ENCODE measurements around the gene CLINT1. TPM values are rescaled to one million over a fixed set of nuclear protein-coding genes. Genes with fewer than 3 reads are reported as not detected.

The CLINT1 gene
- total RNA-seq, 1 experiment from 2014 or later: 170 TPM

- CTCF ChIA-PET: interaction anchor here (0.5 to 1.6 kb wide), 12 partner anchors 9 to 1314 kb away, joined by 3 to 13 read pairs (median 4); no protein-coding TSS in a partner anchor
Measured at GRCh38 chr5:157828944-157829639, 29.9 kb downstream of the CLINT1 start.

GRCh38 chr5:157828105-157828943 is 30.6 kb downstream of the CLINT1 start:
- BruUV-seq (replicated peaks): no TSS peak
- Mint-ChIP-seq H3K4me3 (ENCODE audit: unreplicated experiment) (no peak overlapping the region), H3K36me3 (ENCODE audit: insufficient read depth, unreplicated experiment) (peaks cover 6% of the 10 kb centered on the region), H3K4me1 (ENCODE audit: insufficient read depth, unreplicated experiment) (peaks cover 27% of the 10 kb centered on the region), H3K27me3 (ENCODE audit: insufficient read depth, unreplicated experiment) (no peaks in the 10 kb centered on the region), H3K27ac (ENCODE audit: low read depth, unreplicated experiment) (no peak overlapping the region), H3K9me3 (ENCODE audit: unreplicated experiment) (no peaks in the 10 kb centered on the region)
- no peak for TF ChIP-seq CTCF (IDR thresholded peaks at IDR 0.05; ENCODE audit: unreplicated experiment)
- ChIA-PET POLR2A (interaction anchor here (0.6 to 0.9 kb wide), 3 partner anchors 11 to 120 kb away, joined by 3 read pairs; no protein-coding TSS in a partner anchor), CTCF (interaction anchor here (0.5 to 1.6 kb wide), 9 partner anchors 8 to 1290 kb away, joined by 3 to 13 read pairs (median 5); no protein-coding TSS in a partner anchor)
- no peak for DNase-seq (ENCODE audit: unreplicated experiment)
- intact Hi-C loops (cut with micrococcal nuclease): loop anchor here (10.0 kb wide), 2 partner anchors 346 to 1276 kb away; no protein-coding TSS in a partner anchor

More at GRCh38 chr5:157828944-157829639, 29.9 kb downstream of the CLINT1 start:
- peak; percentile 64 for DNase-seq (ENCODE audit: unreplicated experiment)
- intact Hi-C loops (cut with micrococcal nuclease): loop anchor here (10.0 kb wide), 2 partner anchors 346 to 1276 kb away; no protein-coding TSS in a partner anchor
- H3K27me3 Mint-ChIP-seq (ENCODE audit: insufficient read depth, unreplicated experiment): no peaks in the 10 kb centered on the region
- no TSS peak for BruUV-seq (replicated peaks)
- H3K27ac Mint-ChIP-seq (ENCODE audit: low read depth, unreplicated experiment): no peak overlapping the region
- H3K4me3 Mint-ChIP-seq (ENCODE audit: unreplicated experiment): no peak overlapping the region
- H3K4me1 Mint-ChIP-seq (ENCODE audit: insufficient read depth, unreplicated experiment): peaks cover 27% of the 10 kb centered on the region
- POLR2A ChIA-PET: interaction anchor here (0.8 to 0.9 kb wide), 2 partner anchors 15 to 119 kb away, joined by 3 read pairs; no protein-coding TSS in a partner anchor
- peak; percentile 38 for TF ChIP-seq CTCF (IDR thresholded peaks at IDR 0.05; ENCODE audit: unreplicated experiment)
- peaks cover 6% of the 10 kb centered on the region for H3K36me3 Mint-ChIP-seq (ENCODE audit: insufficient read depth, unreplicated experiment)
- H3K9me3 Mint-ChIP-seq (ENCODE audit: unreplicated experiment): no peaks in the 10 kb centered on the region

- peak overlapping the region; percentile 24 for H3K4me3 Mint-ChIP-seq (ENCODE audit: unreplicated experiment)
- ChIA-PET POLR2A (interaction anchor here (0.7 to 1.2 kb wide), 2 partner anchors 32 to 113 kb away, joined by 3 to 5 read pairs; partner anchors contain the start of gene CLINT1), CTCF (interaction anchor here (0.9 to 1.2 kb wide), 2 partner anchors 10 to 167 kb away, joined by 3 to 6 read pairs; no protein-coding TSS in a partner anchor)
- no peaks in the 10 kb centered on the region for H3K27me3 Mint-ChIP-seq (ENCODE audit: insufficient read depth, unreplicated experiment)
- no peak for TF ChIP-seq CTCF (IDR thresholded peaks at IDR 0.05; ENCODE audit: unreplicated experiment)
- peaks cover 23% of the 10 kb centered on the region for H3K4me1 Mint-ChIP-seq (ENCODE audit: insufficient read depth, unreplicated experiment)
- BruUV-seq (replicated peaks): no TSS peak
- DNase-seq (ENCODE audit: unreplicated experiment): peak; percentile 50
- intact Hi-C loops (cut with micrococcal nuclease): loop anchor here (10.0 kb wide), 2 partner anchors 347 to 1277 kb away; no protein-coding TSS in a partner anchor
- H3K27ac Mint-ChIP-seq (ENCODE audit: low read depth, unreplicated experiment): no peak overlapping the region
- peaks cover 6% of the 10 kb centered on the region for H3K36me3 Mint-ChIP-seq (ENCODE audit: insufficient read depth, unreplicated experiment)
- no peaks in the 10 kb centered on the region for H3K9me3 Mint-ChIP-seq (ENCODE audit: unreplicated experiment)
Measured at GRCh38 chr5:157827423-157827822, 31.5 kb downstream of the CLINT1 start.
